Upper lobe of left lung (tissue), 4 donors: Measurements from ENCODE around the gene MGMT.

Experiments
- POLR2A ChIP-seq, 4 donors: fragments of 450-650 bp; IDR thresholded peaks; one replicate each; pipeline ENCODE4 v1.5.1; 2016 to 2017; ENCODE audit warnings: antibody characterized with exemption in 4 of 4, mild to moderate bottlenecking in 2 of 4
- POLR2AphosphoS5 ChIP-seq, 2 donors: sonication (generic); formaldehyde crosslinking; IDR thresholded peaks; one replicate each; pipeline ENCODE4 v1.5.1; 2017; ENCODE audit warnings: antibody characterized with exemption in 2 of 2
- TF ChIP-seq, protein P1 (sequence below), 6 experiments: fragments of 450-650 bp in 4 of 6; fragments of 200-600 bp in 2 of 6; sonication (generic) in 2 of 6; IDR thresholded peaks; one replicate each; pipeline ENCODE4 v1.5.1; 2016 to 2019; ENCODE audit warnings: antibody characterized with exemption in 6 of 6

DNA sequence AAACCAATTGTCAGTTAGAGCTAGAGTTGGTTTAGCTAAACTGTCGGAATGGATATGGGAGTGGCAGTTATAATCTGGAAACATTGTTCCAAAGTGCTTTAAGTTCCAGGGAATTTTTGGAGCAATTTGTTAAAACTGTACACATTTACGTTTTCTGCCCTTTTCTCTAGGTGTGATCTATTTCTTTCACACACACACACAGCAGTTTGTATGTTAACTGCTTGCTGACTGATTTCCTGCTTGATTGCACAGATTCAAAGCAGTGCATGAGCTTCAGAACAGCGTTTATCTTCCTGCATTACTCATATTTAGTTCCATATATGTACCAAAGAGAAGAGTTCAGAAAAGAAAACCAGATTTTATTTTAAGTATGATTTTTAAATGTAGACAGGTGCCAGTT lies 57.9 kb downstream of the MGMT start:
- TF ChIP-seq POLR2A (IDR thresholded peaks at IDR 0.05) (no peak), POLR2AphosphoS5 (IDR thresholded peaks at IDR 0.05) (no peak)
- TF ChIP-seq, protein P1, sequence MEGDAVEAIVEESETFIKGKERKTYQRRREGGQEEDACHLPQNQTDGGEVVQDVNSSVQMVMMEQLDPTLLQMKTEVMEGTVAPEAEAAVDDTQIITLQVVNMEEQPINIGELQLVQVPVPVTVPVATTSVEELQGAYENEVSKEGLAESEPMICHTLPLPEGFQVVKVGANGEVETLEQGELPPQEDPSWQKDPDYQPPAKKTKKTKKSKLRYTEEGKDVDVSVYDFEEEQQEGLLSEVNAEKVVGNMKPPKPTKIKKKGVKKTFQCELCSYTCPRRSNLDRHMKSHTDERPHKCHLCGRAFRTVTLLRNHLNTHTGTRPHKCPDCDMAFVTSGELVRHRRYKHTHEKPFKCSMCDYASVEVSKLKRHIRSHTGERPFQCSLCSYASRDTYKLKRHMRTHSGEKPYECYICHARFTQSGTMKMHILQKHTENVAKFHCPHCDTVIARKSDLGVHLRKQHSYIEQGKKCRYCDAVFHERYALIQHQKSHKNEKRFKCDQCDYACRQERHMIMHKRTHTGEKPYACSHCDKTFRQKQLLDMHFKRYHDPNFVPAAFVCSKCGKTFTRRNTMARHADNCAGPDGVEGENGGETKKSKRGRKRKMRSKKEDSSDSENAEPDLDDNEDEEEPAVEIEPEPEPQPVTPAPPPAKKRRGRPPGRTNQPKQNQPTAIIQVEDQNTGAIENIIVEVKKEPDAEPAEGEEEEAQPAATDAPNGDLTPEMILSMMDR (IDR thresholded peaks at IDR 0.05): no peak
